Measurements from ENCODE around the gene SLX4IP.

DNA sequence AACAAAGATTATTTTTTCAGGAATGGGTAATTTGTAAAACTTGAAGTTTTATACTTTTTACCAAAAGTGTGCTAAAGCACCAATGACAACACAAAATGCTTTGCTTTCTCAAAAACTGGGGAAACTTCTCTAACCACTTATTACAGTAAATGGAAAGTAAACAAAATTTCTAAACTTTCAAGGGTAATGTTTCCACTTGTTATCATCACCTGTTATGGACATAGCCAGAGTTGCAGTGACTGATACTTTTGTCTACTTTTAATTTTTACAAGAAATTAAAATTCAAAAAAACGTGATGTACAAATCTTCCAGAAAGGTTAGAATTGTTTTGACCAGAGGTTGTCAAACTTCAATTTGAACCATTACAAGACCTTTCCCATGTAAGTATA lies 138.8 kb downstream of the SLX4IP start:
- TF ChIP-seq, protein P1, sequence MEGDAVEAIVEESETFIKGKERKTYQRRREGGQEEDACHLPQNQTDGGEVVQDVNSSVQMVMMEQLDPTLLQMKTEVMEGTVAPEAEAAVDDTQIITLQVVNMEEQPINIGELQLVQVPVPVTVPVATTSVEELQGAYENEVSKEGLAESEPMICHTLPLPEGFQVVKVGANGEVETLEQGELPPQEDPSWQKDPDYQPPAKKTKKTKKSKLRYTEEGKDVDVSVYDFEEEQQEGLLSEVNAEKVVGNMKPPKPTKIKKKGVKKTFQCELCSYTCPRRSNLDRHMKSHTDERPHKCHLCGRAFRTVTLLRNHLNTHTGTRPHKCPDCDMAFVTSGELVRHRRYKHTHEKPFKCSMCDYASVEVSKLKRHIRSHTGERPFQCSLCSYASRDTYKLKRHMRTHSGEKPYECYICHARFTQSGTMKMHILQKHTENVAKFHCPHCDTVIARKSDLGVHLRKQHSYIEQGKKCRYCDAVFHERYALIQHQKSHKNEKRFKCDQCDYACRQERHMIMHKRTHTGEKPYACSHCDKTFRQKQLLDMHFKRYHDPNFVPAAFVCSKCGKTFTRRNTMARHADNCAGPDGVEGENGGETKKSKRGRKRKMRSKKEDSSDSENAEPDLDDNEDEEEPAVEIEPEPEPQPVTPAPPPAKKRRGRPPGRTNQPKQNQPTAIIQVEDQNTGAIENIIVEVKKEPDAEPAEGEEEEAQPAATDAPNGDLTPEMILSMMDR (IDR thresholded peaks at IDR 0.05; ENCODE audit: insufficient read depth, low read length) = no peak
- TF ChIP-seq, protein P2, sequence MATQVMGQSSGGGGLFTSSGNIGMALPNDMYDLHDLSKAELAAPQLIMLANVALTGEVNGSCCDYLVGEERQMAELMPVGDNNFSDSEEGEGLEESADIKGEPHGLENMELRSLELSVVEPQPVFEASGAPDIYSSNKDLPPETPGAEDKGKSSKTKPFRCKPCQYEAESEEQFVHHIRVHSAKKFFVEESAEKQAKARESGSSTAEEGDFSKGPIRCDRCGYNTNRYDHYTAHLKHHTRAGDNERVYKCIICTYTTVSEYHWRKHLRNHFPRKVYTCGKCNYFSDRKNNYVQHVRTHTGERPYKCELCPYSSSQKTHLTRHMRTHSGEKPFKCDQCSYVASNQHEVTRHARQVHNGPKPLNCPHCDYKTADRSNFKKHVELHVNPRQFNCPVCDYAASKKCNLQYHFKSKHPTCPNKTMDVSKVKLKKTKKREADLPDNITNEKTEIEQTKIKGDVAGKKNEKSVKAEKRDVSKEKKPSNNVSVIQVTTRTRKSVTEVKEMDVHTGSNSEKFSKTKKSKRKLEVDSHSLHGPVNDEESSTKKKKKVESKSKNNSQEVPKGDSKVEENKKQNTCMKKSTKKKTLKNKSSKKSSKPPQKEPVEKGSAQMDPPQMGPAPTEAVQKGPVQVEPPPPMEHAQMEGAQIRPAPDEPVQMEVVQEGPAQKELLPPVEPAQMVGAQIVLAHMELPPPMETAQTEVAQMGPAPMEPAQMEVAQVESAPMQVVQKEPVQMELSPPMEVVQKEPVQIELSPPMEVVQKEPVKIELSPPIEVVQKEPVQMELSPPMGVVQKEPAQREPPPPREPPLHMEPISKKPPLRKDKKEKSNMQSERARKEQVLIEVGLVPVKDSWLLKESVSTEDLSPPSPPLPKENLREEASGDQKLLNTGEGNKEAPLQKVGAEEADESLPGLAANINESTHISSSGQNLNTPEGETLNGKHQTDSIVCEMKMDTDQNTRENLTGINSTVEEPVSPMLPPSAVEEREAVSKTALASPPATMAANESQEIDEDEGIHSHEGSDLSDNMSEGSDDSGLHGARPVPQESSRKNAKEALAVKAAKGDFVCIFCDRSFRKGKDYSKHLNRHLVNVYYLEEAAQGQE (IDR thresholded peaks at IDR 0.05; ENCODE audit: insufficient replicate concordance, low read depth) = no peak
